Anterior cingulate cortex (tissue), 58 donors: ENCODE measurements around the gene CTBP1.
"Not testable (repeated sequence)": the region's sequence is repeated elsewhere in the genome, so short reads cannot be mapped to it uniquely, and the experiment has no call there.

Experiments
- DNase-seq, 58 donors: peaks; one replicate each; lab custom pipeline; 2025; lab: John Stamatoyannopoulos, UW

CTBP1 gene

GRCh38 chr4:1239950-1240307, 9.0 kb downstream of the CTBP1 start:
- no peak for DNase-seq

GRCh38 chr4:1239141-1239949, 9.6 kb downstream of the CTBP1 start:
- DNase-seq: no peak

GRCh38 chr4:1238676-1239000, 10.3 kb downstream of the CTBP1 start:
- no peak for DNase-seq

GRCh38 chr4:1237981-1238675, 10.8 kb downstream of the CTBP1 start:
- DNase-seq: no peak

GRCh38 chr4:1237261-1237660, 11.7 kb downstream of the CTBP1 start:
- DNase-seq: not testable (repeated sequence)

GRCh38 chr4:1236836-1237235, 12.1 kb downstream of the CTBP1 start:
- not testable (repeated sequence) for DNase-seq

GRCh38 chr4:1236103-1236641, 12.8 kb downstream of the CTBP1 start:
- no peak for DNase-seq

GRCh38 chr4:1235381-1236102, 13.4 kb downstream of the CTBP1 start:
- no peak for DNase-seq

GRCh38 chr4:1234811-1235292, 14.1 kb downstream of the CTBP1 start:
- no peak for DNase-seq

GRCh38 chr4:1234309-1234695, 14.6 kb downstream of the CTBP1 start:
- no peak for DNase-seq

GRCh38 chr4:1233641-1234308, 15.2 kb downstream of the CTBP1 start:
- peak in 1 of 58 donors; percentile 14 for DNase-seq

GRCh38 chr4:1232661-1233621, 16.0 kb downstream of the CTBP1 start:
- DNase-seq: peak in 21 of 58 donors; percentile 10 to 78 (median 36)

GRCh38 chr4:1231637-1232360, 17.1 kb downstream of the CTBP1 start:
- no peak for DNase-seq

- no peak for DNase-seq
Observed at GRCh38 chr4:1230971-1231636, 17.8 kb downstream of the CTBP1 start.

- DNase-seq: no peak
Observed at GRCh38 chr4:1230316-1230715, 18.6 kb downstream of the CTBP1 start.

GRCh38 chr4:1229117-1229849, 19.6 kb downstream of the CTBP1 start:
- peak in 1 of 58 donors; percentile 16 for DNase-seq

- no peak for DNase-seq
Observed at GRCh38 chr4:1227816-1228215, 21.1 kb downstream of the CTBP1 start.
